A673 (cell line): ENCODE measurements around the gene GJB6. TPM values are rescaled to one million over a fixed set of nuclear protein-coding genes. Genes with fewer than 3 reads are reported as not detected.

Experiments
- BruUV-seq: library from RNA; stranded (reverse); fragments of 400-500 nt; replicated peaks from 2 replicates; lab custom pipeline; 2021; lab: Mats Ljungman, UMichigan
- CTCF ChIA-PET: fragments of 300-600 bp; sonication (Branson Sonifier 250); formaldehyde crosslinking; loops from one replicate; lab custom pipeline; 2022; ENCODE audit warnings: antibody characterized with exemption; lab: Charles Lee
- POLR2A ChIA-PET: fragments of 300-600 bp; sonication (Branson Sonifier 250); formaldehyde crosslinking; loops from one replicate; lab custom pipeline; 2022; ENCODE audit warnings: antibody characterized with exemption; ENCODE audit not compliant: low non-redundant PET; lab: Charles Lee
- DNase-seq: peaks from one replicate; pipeline ENCODE4 v3.0.0-alpha.2; 2015; ENCODE audit warnings: low spot score
- H3K27ac ChIP-seq: fragments of 200-600 bp; sonication (generic); 2 replicates; pipeline ENCODE4 v1.5.1; 2016; ENCODE audit warnings: mixed run types, low read depth, mild to moderate bottlenecking, mixed read lengths, antibody characterized with exemption, low read length; ENCODE audit not compliant: poor library complexity, severe bottlenecking
- H3K27me3 ChIP-seq: fragments of 200-600 bp; sonication (generic); replicated peaks from 2 replicates; pipeline ENCODE4 v1.6.1; 2017; ENCODE audit warnings: mixed run types, low read depth, mild to moderate bottlenecking, mixed read lengths, antibody characterized with exemption, low read length; ENCODE audit not compliant: insufficient read depth, poor library complexity
- H3K36me3 ChIP-seq: fragments of 200-600 bp; sonication (generic); 2 replicates; pipeline ENCODE4 v1.6.1; 2016; ENCODE audit warnings: mixed run types, mild to moderate bottlenecking, mixed read lengths, antibody characterized with exemption, low read length; ENCODE audit not compliant: insufficient read depth, poor library complexity, severe bottlenecking
- H3K4me1 ChIP-seq: fragments of 200-600 bp; sonication (generic); 2 replicates; pipeline ENCODE4 v1.6.1; 2017; ENCODE audit warnings: mixed run types, mild to moderate bottlenecking, mixed read lengths, antibody characterized with exemption, low read length; ENCODE audit not compliant: insufficient read depth, poor library complexity, severe bottlenecking
- H3K4me3 ChIP-seq: fragments of 200-600 bp; sonication (generic); 2 replicates; pipeline ENCODE4 v1.5.1; 2016; ENCODE audit warnings: low read depth, mixed run types, mild to moderate bottlenecking, mixed read lengths, low read length; ENCODE audit not compliant: poor library complexity, severe bottlenecking
- H3K9me3 ChIP-seq: fragments of 200-600 bp; sonication (generic); 2 replicates; pipeline ENCODE4 v1.6.1; 2016; ENCODE audit warnings: mixed run types, low read depth, mild to moderate bottlenecking, mixed read lengths, antibody characterized with exemption, low read length; ENCODE audit not compliant: poor library complexity, severe bottlenecking
- CTCF ChIP-seq: fragments of 300-800, 200-600 bp; sonication (generic); conservative IDR thresholded peaks from 2 replicates; pipeline ENCODE4 v1.5.1; 2017; ENCODE audit warnings: low read depth, mild to moderate bottlenecking, antibody characterized with exemption, low read length, moderate library complexity, mixed read lengths
- EZH2 ChIP-seq: fragments of 200-600 bp; sonication (generic); IDR thresholded peaks from 2 replicates; pipeline ENCODE4 v1.6.1; 2017; ENCODE audit warnings: borderline replicate concordance, low read depth, mild to moderate bottlenecking, mixed read lengths, antibody characterized with exemption, low read length; ENCODE audit not compliant: poor library complexity, severe bottlenecking
- intact Hi-C: fragments of 100-400 bp; cut with micrococcal nuclease; formaldehyde crosslinking; loops from one replicate; pipeline ENCODE4 v1.10.0; 2022; ENCODE audit not compliant: unreplicated experiment
- total RNA-seq: library from RNA; stranded (reverse); gene quantifications from 2 replicates; pipeline ENCODE4 v1.2.3, GENCODE V29; 2021

The GJB6 gene
- total RNA-seq, 1 experiment from 2014 or later = not detected

GRCh38 chr13:20175907-20176652 lies 56.0 kb downstream of the GJB6 start:
- ChIA-PET CTCF (no interaction called here), POLR2A (interaction anchor here (0.6 kb wide), 1 partner anchor 749 kb away, joined by 6 read pairs; no protein-coding TSS in a partner anchor)
- Histone ChIP-seq H3K4me1 (peaks cover 22% of the 10 kb centered on the region), H3K36me3 (no peaks in the 10 kb centered on the region), H3K27me3 (no peaks in the 10 kb centered on the region), H3K27ac (no peak overlapping the region), H3K9me3 (no peaks in the 10 kb centered on the region), H3K4me3 (no peak overlapping the region)
- DNase-seq = no peak
- intact Hi-C loops = no loop called here
- TF ChIP-seq CTCF (no peak), EZH2 (no peak)
- no TSS peak for BruUV-seq

GRCh38 chr13:20175406-20175794 lies 56.7 kb downstream of the GJB6 start:
- no peaks in the 10 kb centered on the region for H3K36me3 ChIP-seq
- TF ChIP-seq EZH2 (no peak), CTCF (no peak)
- CTCF ChIA-PET = no interaction called here
- no peaks in the 10 kb centered on the region for H3K9me3 ChIP-seq
- POLR2A ChIA-PET = interaction anchor here (0.6 kb wide), 1 partner anchor 750 kb away, joined by 6 read pairs; no protein-coding TSS in a partner anchor
- no TSS peak for BruUV-seq
- no peak for DNase-seq
- H3K27ac ChIP-seq = no peak overlapping the region
- H3K4me1 ChIP-seq = peaks cover 18% of the 10 kb centered on the region
- H3K4me3 ChIP-seq = no peak overlapping the region
- intact Hi-C loops = no loop called here
- no peaks in the 10 kb centered on the region for H3K27me3 ChIP-seq

- TF ChIP-seq EZH2 = no peak
- no peak for TF ChIP-seq CTCF
- H3K36me3 ChIP-seq = no peaks in the 10 kb centered on the region
- CTCF ChIA-PET = no interaction called here
- POLR2A ChIA-PET = interaction anchor here (0.6 kb wide), 1 partner anchor 750 kb away, joined by 6 read pairs; no protein-coding TSS in a partner anchor
- intact Hi-C loops = no loop called here
- H3K9me3 ChIP-seq = no peaks in the 10 kb centered on the region
- peaks cover 18% of the 10 kb centered on the region for H3K4me1 ChIP-seq
- H3K27me3 ChIP-seq = no peaks in the 10 kb centered on the region
- no peak overlapping the region for H3K4me3 ChIP-seq
- H3K27ac ChIP-seq = no peak overlapping the region
- DNase-seq = peak; percentile 90
- no TSS peak for BruUV-seq
These were observed 57.3 kb downstream of the GJB6 start for GRCh38 chr13:20174656-20175405.
